Measurements from ENCODE around the gene PDCD2L. TPM values are rescaled to one million over a fixed set of nuclear protein-coding genes. Genes with fewer than 3 reads are reported as not detected.

Gene PDCD2L
- total RNA-seq, 1 experiment from 2014 or later = 31.5 TPM

GRCh38 chr19:34431681-34432402 is 27.6 kb downstream of the PDCD2L start:
- Histone ChIP-seq H3F3A (ENCODE audit: low read length, unreplicated experiment) (no peaks in the 10 kb centered on the region), H3K4me2 (ENCODE audit: low read length) (no peak overlapping the region; the same call in 1 of the 2 replicates), H3K27me3 (ENCODE audit: low read length) (no peaks in the 10 kb centered on the region), H3K9me3 (ENCODE audit: low read length) (no peaks in the 10 kb centered on the region), H3K79me2 (ENCODE audit: low read length) (peaks cover 70% of the 10 kb centered on the region), H3K9me2 (replicated peaks; ENCODE audit: low read length) (no peaks in the 10 kb centered on the region), H3K36me3 (ENCODE audit: low read depth, low read length) (peaks cover 16% of the 10 kb centered on the region), H3K4me1 (ENCODE audit: insufficient read depth, low read length) (peaks cover 12% of the 10 kb centered on the region; the same call in 1 of the 2 replicates), H2AFZ (ENCODE audit: low read length) (no peak overlapping the region), H3K4me3 (ENCODE audit: low read length) (no peak overlapping the region), H3K9ac (ENCODE audit: low read length) (no peak overlapping the region), H3K27ac (ENCODE audit: low read length) (no peak overlapping the region), H4K20me1 (ENCODE audit: low read length) (peaks cover 45% of the 10 kb centered on the region)
- ChIA-PET CTCF (interaction anchor here (0.6 kb wide), 1 partner anchor 32 kb away, joined by 3 read pairs; no protein-coding TSS in a partner anchor), POLR2A (ENCODE audit: unreplicated experiment) (no interaction called here)
- intact Hi-C loops (cut with micrococcal nuclease) = no loop called here
- TF ChIP-seq EZH2phosphoT487 (IDR thresholded peaks at IDR 0.05; ENCODE audit: borderline replicate concordance, low read length) = no peak
- TF ChIP-seq CTCF (conservative IDR thresholded peaks at IDR 0.05; ENCODE audit: low read depth, low read length) = no peak
- TF ChIP-seq EZH2 (IDR thresholded peaks at IDR 0.05; ENCODE audit: low read length, unreplicated experiment) = no peak
- no TSS peak for BruUV-seq (replicated peaks)
- ATAC-seq = no peak
- DNase-seq = no peak

- H3K36me3 ChIP-seq (ENCODE audit: low read depth, low read length) = peaks cover 20% of the 10 kb centered on the region
- intact Hi-C loops (cut with micrococcal nuclease) = no loop called here
- peaks cover 12% of the 10 kb centered on the region; the same call in 1 of the 2 replicates for H3K4me1 ChIP-seq (ENCODE audit: insufficient read depth, low read length)
- peaks cover 69% of the 10 kb centered on the region for H3K79me2 ChIP-seq (ENCODE audit: low read length)
- DNase-seq (no peak), ATAC-seq (no peak)
- BruUV-seq (replicated peaks) = no TSS peak
- no peaks in the 10 kb centered on the region for H3K27me3 ChIP-seq (ENCODE audit: low read length)
- H3K27ac ChIP-seq (ENCODE audit: low read length) = no peak overlapping the region
- no peak overlapping the region for H3K4me2 ChIP-seq (ENCODE audit: low read length)
- H3K9me3 ChIP-seq (ENCODE audit: low read length) = no peaks in the 10 kb centered on the region
- H3K9me2 ChIP-seq (replicated peaks; ENCODE audit: low read length) = no peaks in the 10 kb centered on the region
- no peak overlapping the region for H3K4me3 ChIP-seq (ENCODE audit: low read length)
- no peak overlapping the region for H3K9ac ChIP-seq (ENCODE audit: low read length)
- H3F3A ChIP-seq (ENCODE audit: low read length, unreplicated experiment) = no peaks in the 10 kb centered on the region
- no peak for TF ChIP-seq EZH2phosphoT487 (IDR thresholded peaks at IDR 0.05; ENCODE audit: borderline replicate concordance, low read length)
- TF ChIP-seq EZH2 (IDR thresholded peaks at IDR 0.05; ENCODE audit: low read length, unreplicated experiment) = no peak
- no peak for TF ChIP-seq CTCF (conservative IDR thresholded peaks at IDR 0.05; ENCODE audit: low read depth, low read length)
- CTCF ChIA-PET = no interaction called here
- POLR2A ChIA-PET (ENCODE audit: unreplicated experiment) = no interaction called here
- H4K20me1 ChIP-seq (ENCODE audit: low read length) = peaks cover 45% of the 10 kb centered on the region
- no peak overlapping the region for H2AFZ ChIP-seq (ENCODE audit: low read length)
Measured at GRCh38 chr19:34432797-34433196, 28.6 kb downstream of the PDCD2L start.

- no peak for DNase-seq
- Histone ChIP-seq H3K9me2 (replicated peaks; ENCODE audit: low read length) (no peaks in the 10 kb centered on the region), H3K4me1 (ENCODE audit: insufficient read depth, low read length) (no peaks in the 10 kb centered on the region), H3K27ac (ENCODE audit: low read length) (no peak overlapping the region), H3K79me2 (ENCODE audit: low read length) (peaks cover 36% of the 10 kb centered on the region), H3K9me3 (ENCODE audit: low read length) (no peaks in the 10 kb centered on the region), H3K4me3 (ENCODE audit: low read length) (no peak overlapping the region), H3K9ac (ENCODE audit: low read length) (no peak overlapping the region), H4K20me1 (ENCODE audit: low read length) (peaks cover 16% of the 10 kb centered on the region), H3K36me3 (ENCODE audit: low read depth, low read length) (peaks cover 34% of the 10 kb centered on the region), H3F3A (ENCODE audit: low read length, unreplicated experiment) (no peaks in the 10 kb centered on the region), H2AFZ (ENCODE audit: low read length) (no peak overlapping the region), H3K4me2 (ENCODE audit: low read length) (no peak overlapping the region), H3K27me3 (ENCODE audit: low read length) (no peaks in the 10 kb centered on the region)
- no peak for ATAC-seq
- ChIA-PET POLR2A (ENCODE audit: unreplicated experiment) (no interaction called here), CTCF (no interaction called here)
- intact Hi-C loops (cut with micrococcal nuclease) = no loop called here
- TF ChIP-seq EZH2phosphoT487 (IDR thresholded peaks at IDR 0.05; ENCODE audit: borderline replicate concordance, low read length) = no peak
- TF ChIP-seq CTCF (conservative IDR thresholded peaks at IDR 0.05; ENCODE audit: low read depth, low read length) = no peak
- no peak for TF ChIP-seq EZH2 (IDR thresholded peaks at IDR 0.05; ENCODE audit: low read length, unreplicated experiment)
- no TSS peak for BruUV-seq (replicated peaks)
Measured at GRCh38 chr19:34436716-34437115, 32.5 kb downstream of the PDCD2L start.

Measured in PC-3 (cell line).